Measurements from ENCODE around the gene RABGAP1L.

RABGAP1L gene

DNA sequence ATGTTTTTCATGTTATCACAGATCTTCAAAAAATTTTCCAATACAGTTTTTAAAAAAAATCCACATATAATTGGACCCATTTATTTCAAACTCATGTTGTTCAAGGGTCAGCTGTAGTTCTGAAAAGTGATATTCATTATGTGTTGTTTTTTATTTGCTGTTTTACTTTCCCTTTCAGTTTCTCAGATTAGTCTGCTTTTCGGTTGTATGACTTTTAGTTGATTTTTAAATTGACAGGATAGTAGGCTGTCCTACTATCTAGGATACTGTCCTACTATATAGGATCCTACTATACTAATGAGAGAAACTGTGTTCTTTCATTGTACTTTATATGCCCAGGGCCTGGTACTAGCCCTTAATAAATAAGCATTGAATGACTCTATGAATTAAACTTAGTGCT is 254.9 kb downstream of the RABGAP1L start:
- no peaks in the 10 kb centered on the region for H3K4me1 ChIP-seq (ENCODE audit: control insufficient read depth, insufficient read depth, low read length, poor library complexity, severe bottlenecking)
- no peaks in the 10 kb centered on the region for H3K9me3 ChIP-seq (ENCODE audit: control insufficient read depth, low read length)
- H3K36me3 ChIP-seq (ENCODE audit: control insufficient read depth, insufficient read depth, low read length), result no peaks in the 10 kb centered on the region
- H3K4me3 ChIP-seq (ENCODE audit: insufficient read depth, low read depth, low read length, poor library complexity, severe bottlenecking), result no peak overlapping the region
- no peak for DNase-seq
- H3K27me3 ChIP-seq (replicated peaks; ENCODE audit: control insufficient read depth, insufficient read depth, low read length, poor library complexity, severe bottlenecking), result no peaks in the 10 kb centered on the region
- no peak overlapping the region for H3K27ac ChIP-seq (ENCODE audit: insufficient read depth, low read length, poor library complexity, severe bottlenecking)

DNA sequence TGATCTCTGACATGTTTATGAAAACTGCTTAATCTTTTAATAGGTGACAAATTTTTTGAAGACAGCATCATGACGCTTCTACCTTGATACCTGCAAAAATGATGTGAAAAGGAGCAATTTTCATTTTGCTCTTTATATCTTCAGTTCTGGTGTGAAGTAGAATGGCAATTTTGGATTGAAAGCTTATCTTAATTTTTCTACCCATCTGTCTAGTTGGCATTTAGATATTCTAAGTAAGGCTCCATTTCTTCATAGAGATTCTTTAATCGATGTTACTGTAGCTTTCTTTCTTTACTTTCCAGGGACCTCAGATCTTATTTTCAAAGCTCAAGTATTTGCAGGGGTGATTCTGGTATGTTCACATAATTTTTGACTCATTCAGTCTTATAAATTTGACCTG is 256.2 kb downstream of the RABGAP1L start:
- DNase-seq, result no peak
- H3K27me3 ChIP-seq (replicated peaks; ENCODE audit: control insufficient read depth, insufficient read depth, low read length, poor library complexity, severe bottlenecking), result no peaks in the 10 kb centered on the region
- H3K27ac ChIP-seq (ENCODE audit: insufficient read depth, low read length, poor library complexity, severe bottlenecking), result no peak overlapping the region
- no peaks in the 10 kb centered on the region for H3K36me3 ChIP-seq (ENCODE audit: control insufficient read depth, insufficient read depth, low read length)
- H3K9me3 ChIP-seq (ENCODE audit: control insufficient read depth, low read length), result no peaks in the 10 kb centered on the region
- H3K4me1 ChIP-seq (ENCODE audit: control insufficient read depth, insufficient read depth, low read length, poor library complexity, severe bottlenecking), result no peaks in the 10 kb centered on the region
- no peak overlapping the region for H3K4me3 ChIP-seq (ENCODE audit: insufficient read depth, low read depth, low read length, poor library complexity, severe bottlenecking)

DNA sequence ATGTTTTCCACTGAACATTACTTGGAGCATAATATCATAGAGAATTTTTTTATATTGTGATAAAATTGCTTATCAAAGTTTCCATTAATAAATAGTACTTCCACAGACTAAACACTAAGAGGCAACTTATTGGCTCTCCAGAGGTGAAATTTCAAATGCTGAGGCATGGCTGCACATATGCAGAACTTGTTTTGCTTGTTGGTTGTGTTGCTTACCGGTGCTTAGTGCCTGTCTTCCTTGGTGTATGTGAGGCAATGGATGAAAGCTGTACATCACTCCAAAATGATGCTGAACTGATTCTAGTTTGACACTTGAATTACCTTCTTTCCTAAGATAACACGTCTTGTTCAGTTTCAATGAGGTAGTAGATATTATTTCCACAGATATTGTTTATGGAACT is 258.6 kb downstream of the RABGAP1L start:
- Histone ChIP-seq H3K27me3 (replicated peaks; ENCODE audit: control insufficient read depth, insufficient read depth, low read length, poor library complexity, severe bottlenecking) (no peaks in the 10 kb centered on the region), H3K36me3 (ENCODE audit: control insufficient read depth, insufficient read depth, low read length) (no peaks in the 10 kb centered on the region), H3K9me3 (ENCODE audit: control insufficient read depth, low read length) (no peaks in the 10 kb centered on the region), H3K4me3 (ENCODE audit: insufficient read depth, low read depth, low read length, poor library complexity, severe bottlenecking) (no peak overlapping the region), H3K4me1 (ENCODE audit: control insufficient read depth, insufficient read depth, low read length, poor library complexity, severe bottlenecking) (no peaks in the 10 kb centered on the region), H3K27ac (ENCODE audit: insufficient read depth, low read length, poor library complexity, severe bottlenecking) (no peak overlapping the region)
- DNase-seq, result no peak

DNA sequence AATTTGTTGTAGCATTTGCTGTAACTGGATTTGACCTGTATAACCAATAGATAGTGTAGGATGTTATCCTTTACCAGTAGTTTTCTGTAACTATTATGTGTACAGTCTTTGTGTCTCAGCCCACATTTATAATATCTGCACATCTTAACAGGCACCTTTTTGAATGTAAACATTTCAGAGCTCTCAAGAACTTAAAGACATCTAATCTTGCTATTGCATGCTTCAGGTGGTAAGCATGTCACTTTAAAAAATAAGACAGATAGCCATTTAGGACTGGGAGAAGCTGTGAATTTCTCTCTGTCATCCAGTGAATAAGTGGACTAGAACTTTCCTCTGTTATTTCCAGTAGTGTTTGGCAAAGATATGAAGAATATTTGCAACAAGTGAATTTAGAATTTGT is 265.8 kb downstream of the RABGAP1L start:
- Histone ChIP-seq H3K36me3 (ENCODE audit: control insufficient read depth, insufficient read depth, low read length) (no peaks in the 10 kb centered on the region), H3K4me3 (ENCODE audit: insufficient read depth, low read depth, low read length, poor library complexity, severe bottlenecking) (no peak overlapping the region), H3K27ac (ENCODE audit: insufficient read depth, low read length, poor library complexity, severe bottlenecking) (no peak overlapping the region), H3K27me3 (replicated peaks; ENCODE audit: control insufficient read depth, insufficient read depth, low read length, poor library complexity, severe bottlenecking) (no peaks in the 10 kb centered on the region), H3K9me3 (ENCODE audit: control insufficient read depth, low read length) (no peaks in the 10 kb centered on the region), H3K4me1 (ENCODE audit: control insufficient read depth, insufficient read depth, low read length, poor library complexity, severe bottlenecking) (no peaks in the 10 kb centered on the region)
- no peak for DNase-seq

DNA sequence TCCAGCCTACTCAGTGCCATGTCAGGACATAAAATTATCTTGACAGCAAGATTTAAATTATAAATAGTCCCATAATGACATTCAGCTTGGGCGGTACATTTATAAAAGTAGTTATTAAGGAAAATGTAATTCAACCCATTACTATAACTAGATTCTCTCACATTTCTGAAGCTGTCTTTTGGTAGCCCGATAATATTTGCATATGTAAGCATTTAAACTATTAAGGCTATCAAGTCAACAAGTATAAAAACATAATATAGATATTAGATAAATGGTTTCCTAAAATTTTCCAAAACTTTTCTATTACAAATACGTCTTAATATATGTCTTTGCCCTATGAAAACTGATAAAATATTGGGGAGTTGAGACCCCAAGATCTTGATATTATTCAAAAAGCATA is 266.8 kb downstream of the RABGAP1L start:
- Histone ChIP-seq H3K9me3 (ENCODE audit: control insufficient read depth, low read length) (no peaks in the 10 kb centered on the region), H3K4me1 (ENCODE audit: control insufficient read depth, insufficient read depth, low read length, poor library complexity, severe bottlenecking) (no peaks in the 10 kb centered on the region), H3K27ac (ENCODE audit: insufficient read depth, low read length, poor library complexity, severe bottlenecking) (no peak overlapping the region), H3K4me3 (ENCODE audit: insufficient read depth, low read depth, low read length, poor library complexity, severe bottlenecking) (no peak overlapping the region), H3K36me3 (ENCODE audit: control insufficient read depth, insufficient read depth, low read length) (no peaks in the 10 kb centered on the region), H3K27me3 (replicated peaks; ENCODE audit: control insufficient read depth, insufficient read depth, low read length, poor library complexity, severe bottlenecking) (no peaks in the 10 kb centered on the region)
- no peak for DNase-seq

GRCh38 chr1:174428033-174428432 is 268.7 kb downstream of the RABGAP1L start:
- Histone ChIP-seq H3K9me3 (ENCODE audit: control insufficient read depth, low read length) (no peaks in the 10 kb centered on the region), H3K4me1 (ENCODE audit: control insufficient read depth, insufficient read depth, low read length, poor library complexity, severe bottlenecking) (no peaks in the 10 kb centered on the region), H3K27ac (ENCODE audit: insufficient read depth, low read length, poor library complexity, severe bottlenecking) (no peak overlapping the region), H3K27me3 (replicated peaks; ENCODE audit: control insufficient read depth, insufficient read depth, low read length, poor library complexity, severe bottlenecking) (no peaks in the 10 kb centered on the region), H3K4me3 (ENCODE audit: insufficient read depth, low read depth, low read length, poor library complexity, severe bottlenecking) (no peak overlapping the region), H3K36me3 (ENCODE audit: control insufficient read depth, insufficient read depth, low read length) (no peaks in the 10 kb centered on the region)
- no peak for DNase-seq

- Histone ChIP-seq H3K36me3 (ENCODE audit: control insufficient read depth, insufficient read depth, low read length) (no peaks in the 10 kb centered on the region), H3K4me1 (ENCODE audit: control insufficient read depth, insufficient read depth, low read length, poor library complexity, severe bottlenecking) (no peaks in the 10 kb centered on the region), H3K27me3 (replicated peaks; ENCODE audit: control insufficient read depth, insufficient read depth, low read length, poor library complexity, severe bottlenecking) (no peaks in the 10 kb centered on the region), H3K27ac (ENCODE audit: insufficient read depth, low read length, poor library complexity, severe bottlenecking) (no peak overlapping the region), H3K4me3 (ENCODE audit: insufficient read depth, low read depth, low read length, poor library complexity, severe bottlenecking) (no peak overlapping the region), H3K9me3 (ENCODE audit: control insufficient read depth, low read length) (no peaks in the 10 kb centered on the region)
- no peak for DNase-seq
Observed at GRCh38 chr1:174428739-174429138, 269.4 kb downstream of the RABGAP1L start.

DNA sequence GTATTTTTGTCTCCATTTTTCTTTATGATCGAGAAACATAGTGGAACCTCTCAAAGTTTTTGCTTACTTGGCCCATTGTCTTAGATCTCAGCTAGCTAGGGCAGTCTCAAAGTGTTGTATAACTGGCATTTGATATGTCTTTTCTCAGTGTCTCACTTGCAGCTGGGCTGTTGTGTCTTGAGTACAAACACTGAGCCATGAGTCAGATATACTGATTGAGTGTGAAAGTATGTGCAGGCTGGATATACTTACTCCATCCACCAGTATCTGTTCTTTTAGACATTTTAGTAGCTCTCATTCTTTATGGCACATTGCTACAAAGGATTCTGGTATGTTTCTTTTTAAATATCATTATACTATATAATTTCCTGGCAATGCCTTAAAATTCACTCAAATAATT is 274.1 kb downstream of the RABGAP1L start:
- no peak overlapping the region for H3K4me3 ChIP-seq (ENCODE audit: insufficient read depth, low read depth, low read length, poor library complexity, severe bottlenecking)
- no peaks in the 10 kb centered on the region for H3K4me1 ChIP-seq (ENCODE audit: control insufficient read depth, insufficient read depth, low read length, poor library complexity, severe bottlenecking)
- no peak overlapping the region for H3K27ac ChIP-seq (ENCODE audit: insufficient read depth, low read length, poor library complexity, severe bottlenecking)
- DNase-seq, result no peak
- H3K9me3 ChIP-seq (ENCODE audit: control insufficient read depth, low read length), result no peaks in the 10 kb centered on the region
- H3K36me3 ChIP-seq (ENCODE audit: control insufficient read depth, insufficient read depth, low read length), result no peaks in the 10 kb centered on the region
- no peaks in the 10 kb centered on the region for H3K27me3 ChIP-seq (replicated peaks; ENCODE audit: control insufficient read depth, insufficient read depth, low read length, poor library complexity, severe bottlenecking)

GRCh38 chr1:174445351-174445750 is 286.0 kb downstream of the RABGAP1L start:
- no peak overlapping the region for H3K27ac ChIP-seq (ENCODE audit: insufficient read depth, low read length, poor library complexity, severe bottlenecking)
- no peaks in the 10 kb centered on the region for H3K36me3 ChIP-seq (ENCODE audit: control insufficient read depth, insufficient read depth, low read length)
- no peaks in the 10 kb centered on the region for H3K4me1 ChIP-seq (ENCODE audit: control insufficient read depth, insufficient read depth, low read length, poor library complexity, severe bottlenecking)
- no peak for DNase-seq
- no peaks in the 10 kb centered on the region for H3K27me3 ChIP-seq (replicated peaks; ENCODE audit: control insufficient read depth, insufficient read depth, low read length, poor library complexity, severe bottlenecking)
- H3K9me3 ChIP-seq (ENCODE audit: control insufficient read depth, low read length), result no peaks in the 10 kb centered on the region
- H3K4me3 ChIP-seq (ENCODE audit: insufficient read depth, low read depth, low read length, poor library complexity, severe bottlenecking), result no peak overlapping the region

- Histone ChIP-seq H3K36me3 (ENCODE audit: control insufficient read depth, insufficient read depth, low read length) (no peaks in the 10 kb centered on the region), H3K4me1 (ENCODE audit: control insufficient read depth, insufficient read depth, low read length, poor library complexity, severe bottlenecking) (no peaks in the 10 kb centered on the region), H3K9me3 (ENCODE audit: control insufficient read depth, low read length) (no peaks in the 10 kb centered on the region), H3K4me3 (ENCODE audit: insufficient read depth, low read depth, low read length, poor library complexity, severe bottlenecking) (no peak overlapping the region), H3K27me3 (replicated peaks; ENCODE audit: control insufficient read depth, insufficient read depth, low read length, poor library complexity, severe bottlenecking) (no peaks in the 10 kb centered on the region), H3K27ac (ENCODE audit: insufficient read depth, low read length, poor library complexity, severe bottlenecking) (no peak overlapping the region)
- no peak for DNase-seq
Observed at GRCh38 chr1:174445817-174446216, 286.5 kb downstream of the RABGAP1L start.

All from effector memory CD4-positive, alpha-beta T cell (primary cell).